ENCODE data around the gene TMEM151A. TPM values are rescaled to one million over a fixed set of nuclear protein-coding genes. Genes with fewer than 3 reads are reported as not detected.
"Not testable (repeated sequence)": the region's sequence is repeated elsewhere in the genome, so short reads cannot be mapped to it uniquely, and the experiment has no call there.

TMEM151A gene
- total RNA-seq, 1 donor from 2014 or later = not detected

GRCh38 chr11:66317723-66318599, 26.3 kb downstream of the TMEM151A start:
- peak overlapping the region; percentile 73 for H3K4me3 ChIP-seq

GRCh38 chr11:66318600-66318970, 26.9 kb downstream of the TMEM151A start:
- no peak for DNase-seq
- H3K36me3 ChIP-seq = no peaks in the 10 kb centered on the region
- H3K4me3 ChIP-seq = no peak overlapping the region
- peaks cover 57% of the 10 kb centered on the region for H3K4me1 ChIP-seq
- H3K27ac ChIP-seq (replicated peaks) = peak overlapping the region; percentile 92
- no peaks in the 10 kb centered on the region for H3K27me3 ChIP-seq (ENCODE audit: low read depth)
- no peak for TF ChIP-seq CTCF (IDR thresholded peaks at IDR 0.05; ENCODE audit: borderline replicate concordance)
- intact Hi-C loops (cut with micrococcal nuclease) = no loop called here
- H3K9me3 ChIP-seq (replicated peaks) = no peaks in the 10 kb centered on the region

More at GRCh38 chr11:66317723-66318599, 26.3 kb downstream of the TMEM151A start:
- TF ChIP-seq CTCF (IDR thresholded peaks at IDR 0.05; ENCODE audit: borderline replicate concordance) = no peak
- H3K4me1 ChIP-seq = peaks cover 63% of the 10 kb centered on the region
- intact Hi-C loops (cut with micrococcal nuclease) = no loop called here
- no peaks in the 10 kb centered on the region for H3K36me3 ChIP-seq
- peak overlapping the region; percentile 92 for H3K27ac ChIP-seq (replicated peaks)
- H3K27me3 ChIP-seq (ENCODE audit: low read depth) = no peaks in the 10 kb centered on the region
- DNase-seq = peak; percentile 60
- H3K9me3 ChIP-seq (replicated peaks) = no peaks in the 10 kb centered on the region

- peaks cover 45% of the 10 kb centered on the region for H3K4me1 ChIP-seq
- intact Hi-C loops (cut with micrococcal nuclease); H3K27me3 ChIP-seq (ENCODE audit: low read depth): not testable (repeated sequence)
Observed at GRCh38 chr11:66320289-66320688, 28.6 kb downstream of the TMEM151A start.

GRCh38 chr11:66320748-66321147, 29.1 kb downstream of the TMEM151A start:
- H3K36me3 ChIP-seq; H3K27me3 ChIP-seq (ENCODE audit: low read depth); H3K9me3 ChIP-seq (replicated peaks); H3K4me3 ChIP-seq; intact Hi-C loops (cut with micrococcal nuclease); DNase-seq; H3K27ac ChIP-seq (replicated peaks): not testable (repeated sequence)
- peaks cover 49% of the 10 kb centered on the region for H3K4me1 ChIP-seq

More at GRCh38 chr11:66320289-66320688, 28.6 kb downstream of the TMEM151A start:
- not testable (repeated sequence) for H3K9me3 ChIP-seq (replicated peaks); H3K4me3 ChIP-seq; H3K27ac ChIP-seq (replicated peaks); H3K36me3 ChIP-seq; DNase-seq

GRCh38 chr11:66321606-66322005, 29.9 kb downstream of the TMEM151A start:
- Histone ChIP-seq H3K27ac (replicated peaks) (peak overlapping the region; percentile 53), H3K4me3 (no peak overlapping the region), H3K9me3 (replicated peaks) (no peaks in the 10 kb centered on the region), H3K27me3 (ENCODE audit: low read depth) (no peaks in the 10 kb centered on the region), H3K4me1 (peaks cover 51% of the 10 kb centered on the region), H3K36me3 (no peaks in the 10 kb centered on the region)
- no peak for DNase-seq
- no peak for TF ChIP-seq CTCF (IDR thresholded peaks at IDR 0.05; ENCODE audit: borderline replicate concordance)
- intact Hi-C loops (cut with micrococcal nuclease) = no loop called here

GRCh38 chr11:66322732-66323427, 31.2 kb downstream of the TMEM151A start:
- no peaks in the 10 kb centered on the region for H3K36me3 ChIP-seq
- peak; percentile 75 for DNase-seq
- H3K4me1 ChIP-seq = peaks cover 51% of the 10 kb centered on the region
- H3K27ac ChIP-seq (replicated peaks) = peak overlapping the region; percentile 53
- TF ChIP-seq CTCF (IDR thresholded peaks at IDR 0.05; ENCODE audit: borderline replicate concordance) = no peak
- intact Hi-C loops (cut with micrococcal nuclease) = no loop called here
- H3K9me3 ChIP-seq (replicated peaks) = no peaks in the 10 kb centered on the region
- H3K4me3 ChIP-seq = no peak overlapping the region
- H3K27me3 ChIP-seq (ENCODE audit: low read depth) = no peaks in the 10 kb centered on the region

Measured in left ventricle myocardium inferior (tissue), 1 donor.